Skeletal muscle cell (primary cell): ENCODE measurements around the gene SLC27A4.

Source experiments
- DNase-seq: peaks from one replicate; pipeline ENCODE4 v3.0.0-alpha.2; 2010; ENCODE audit warnings: low read depth
- H3K4me3 ChIP-seq: 2 replicates; pipeline ENCODE4 v1.5.1; 2011; ENCODE audit warnings: low read depth, mild to moderate bottlenecking, control low read depth, low read length, moderate library complexity

Gene SLC27A4

GRCh38 chr9:128388150-128388549 lies 47.8 kb downstream of the SLC27A4 start:
- no peak overlapping the region for H3K4me3 ChIP-seq
- DNase-seq: no peak

GRCh38 chr9:128389395-128390149 lies 49.2 kb downstream of the SLC27A4 start:
- DNase-seq: no peak
- H3K4me3 ChIP-seq: no peak overlapping the region

GRCh38 chr9:128390150-128390812 lies 50.0 kb downstream of the SLC27A4 start:
- no peak for DNase-seq
- H3K4me3 ChIP-seq: no peak overlapping the region

- no peak for DNase-seq
- no peak overlapping the region for H3K4me3 ChIP-seq
These were observed 50.7 kb downstream of the SLC27A4 start for GRCh38 chr9:128390813-128391711.

- no peak overlapping the region for H3K4me3 ChIP-seq
- DNase-seq: no peak
These were observed 51.6 kb downstream of the SLC27A4 start for GRCh38 chr9:128391956-128392301.

- DNase-seq: no peak
- no peak overlapping the region for H3K4me3 ChIP-seq
These were observed 52.2 kb downstream of the SLC27A4 start for GRCh38 chr9:128392302-128393144.

GRCh38 chr9:128393145-128393775 lies 52.9 kb downstream of the SLC27A4 start:
- H3K4me3 ChIP-seq: no peak overlapping the region
- DNase-seq: no peak

- DNase-seq: no peak
- no peak overlapping the region for H3K4me3 ChIP-seq
These were observed 53.6 kb downstream of the SLC27A4 start for GRCh38 chr9:128393970-128394369.

GRCh38 chr9:128394379-128395168 lies 54.2 kb downstream of the SLC27A4 start:
- no peak overlapping the region for H3K4me3 ChIP-seq
- DNase-seq: no peak

- no peak overlapping the region for H3K4me3 ChIP-seq
- no peak for DNase-seq
These were observed 56.8 kb downstream of the SLC27A4 start for GRCh38 chr9:128396970-128397613.

- no peak overlapping the region for H3K4me3 ChIP-seq
- no peak for DNase-seq
These were observed 57.5 kb downstream of the SLC27A4 start for GRCh38 chr9:128397831-128398230.

GRCh38 chr9:128399861-128400260 lies 59.5 kb downstream of the SLC27A4 start:
- no peak for DNase-seq
- H3K4me3 ChIP-seq: no peak overlapping the region

GRCh38 chr9:128404560-128404959 lies 64.2 kb downstream of the SLC27A4 start:
- no peak for DNase-seq

GRCh38 chr9:128405077-128405779 lies 64.9 kb downstream of the SLC27A4 start:
- no peak for DNase-seq
- no peak overlapping the region for H3K4me3 ChIP-seq

More at GRCh38 chr9:128404560-128404959, 64.2 kb downstream of the SLC27A4 start:
- no peak overlapping the region for H3K4me3 ChIP-seq

- H3K4me3 ChIP-seq: no peak overlapping the region
- no peak for DNase-seq
These were observed 65.4 kb downstream of the SLC27A4 start for GRCh38 chr9:128405780-128406171.

- DNase-seq: no peak
- no peak overlapping the region for H3K4me3 ChIP-seq
These were observed 66.6 kb downstream of the SLC27A4 start for GRCh38 chr9:128406848-128407391.

GRCh38 chr9:128408963-128409431 lies 68.7 kb downstream of the SLC27A4 start:
- DNase-seq: no peak
- no peak overlapping the region for H3K4me3 ChIP-seq
